ENCODE data around the gene CGN. TPM values are rescaled to one million over a fixed set of nuclear protein-coding genes. Genes with fewer than 3 reads are reported as not detected.

CGN gene
- total RNA-seq, 1 experiment from 2014 or later: 30.9 TPM

DNA sequence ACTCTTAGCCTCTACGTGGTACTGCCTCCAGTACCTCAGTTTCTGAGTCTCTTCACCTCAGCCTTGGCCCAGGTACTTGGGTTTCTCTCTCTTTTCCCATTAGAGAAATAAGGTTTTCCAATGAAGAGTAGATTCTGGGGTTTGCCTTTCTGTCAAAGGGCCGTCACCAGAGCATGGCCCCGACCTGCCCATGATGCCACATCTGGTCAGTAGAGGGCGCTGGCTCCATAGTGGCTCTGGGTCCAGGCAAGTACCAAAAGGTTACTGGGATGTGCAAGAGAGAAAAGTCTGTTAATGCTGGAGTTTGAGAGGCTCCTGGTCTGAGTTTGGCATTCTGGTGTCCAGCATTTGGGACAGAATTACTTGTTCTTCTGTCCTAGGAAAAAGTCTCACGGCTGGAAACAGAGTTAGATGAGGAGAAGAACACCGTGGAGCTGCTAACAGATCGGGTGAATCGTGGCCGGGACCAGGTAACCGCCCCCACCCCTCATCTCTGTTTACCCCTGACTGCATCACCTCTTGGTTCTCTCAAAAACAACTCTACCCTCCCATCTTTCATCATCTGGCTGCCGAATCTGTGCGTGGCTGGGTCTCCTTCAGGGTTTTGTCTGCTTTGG lies 23.6 kb downstream of the CGN start:
- Histone ChIP-seq H4K20me1 (ENCODE audit: control insufficient read depth, insufficient read depth, insufficient read length) (no peaks in the 10 kb centered on the region), H3K4me2 (ENCODE audit: insufficient read depth, insufficient read length, low read length) (no peak overlapping the region), H2BK20ac (ENCODE audit: low read depth, low read length, poor library complexity, severe bottlenecking) (no peak overlapping the region), H3K9ac (ENCODE audit: extremely low read depth, insufficient read length, low read length) (no peak overlapping the region), H3K18ac (ENCODE audit: insufficient read length, low read depth, low read length) (no peak overlapping the region), H3K56ac (ENCODE audit: insufficient read length, low read depth, low read length) (no peak overlapping the region), H4K91ac (ENCODE audit: insufficient read length, low read depth, low read length) (no peak overlapping the region), H3K23me2 (ENCODE audit: insufficient read length, low read depth, low read length, poor library complexity, severe bottlenecking) (no peaks in the 10 kb centered on the region), H2BK120ac (ENCODE audit: low read depth, low read length, poor library complexity, severe bottlenecking) (no peak overlapping the region), H4K5ac (ENCODE audit: insufficient read length, low read depth, low read length) (no peak overlapping the region), H3T11ph (ENCODE audit: low read length) (no peak overlapping the region), H3K9me3 (ENCODE audit: control insufficient read depth, low read depth, low read length) (no peaks in the 10 kb centered on the region), H2BK5ac (ENCODE audit: insufficient read length, low read length) (no peak overlapping the region), H3K4me1 (ENCODE audit: insufficient read depth, low read length) (no peaks in the 10 kb centered on the region), H2AK5ac (ENCODE audit: insufficient read length, low read length) (no peak overlapping the region), H3K27me3 (ENCODE audit: insufficient read depth, low read length) (no peaks in the 10 kb centered on the region), H3K79me1 (ENCODE audit: insufficient read depth, low read depth, low read length, poor library complexity, severe bottlenecking) (no peaks in the 10 kb centered on the region), H2AFZ (ENCODE audit: low read length) (no peak overlapping the region), H3K79me2 (ENCODE audit: insufficient read depth, low read length) (no peaks in the 10 kb centered on the region), H3K4ac (ENCODE audit: low read depth, low read length) (no peak overlapping the region), H2BK15ac (ENCODE audit: low read depth, low read length) (no peak overlapping the region), H4K8ac (replicated peaks; ENCODE audit: insufficient read length, low read depth, low read length) (no peak overlapping the region), H3K23ac (ENCODE audit: insufficient read length, low read depth, low read length) (no peak overlapping the region), H2BK12ac (ENCODE audit: insufficient read length, low read depth, low read length) (no peak overlapping the region), H3K27ac (ENCODE audit: insufficient read length, low read depth, low read length) (no peak overlapping the region), H3K14ac (ENCODE audit: insufficient read depth, low read length) (no peak overlapping the region)
- Mint-ChIP-seq H3K9me3 (no peaks in the 10 kb centered on the region), H3K36me3 (ENCODE audit: insufficient read depth in 1 of 3, low read depth in 3 of 3) (peaks cover 26 to 64% (median 63%) of the 10 kb centered on the region in 3 experiments), H3K4me3 (no peak overlapping the region), H3K4me1 (peaks cover 8% of the 10 kb centered on the region in 2 experiments; a peak in 3 of 4 replicates), H3K27ac (no peak overlapping the region), H3K27me3 (ENCODE audit: low read depth) (no peaks in the 10 kb centered on the region)
- TF ChIP-seq, protein P1, sequence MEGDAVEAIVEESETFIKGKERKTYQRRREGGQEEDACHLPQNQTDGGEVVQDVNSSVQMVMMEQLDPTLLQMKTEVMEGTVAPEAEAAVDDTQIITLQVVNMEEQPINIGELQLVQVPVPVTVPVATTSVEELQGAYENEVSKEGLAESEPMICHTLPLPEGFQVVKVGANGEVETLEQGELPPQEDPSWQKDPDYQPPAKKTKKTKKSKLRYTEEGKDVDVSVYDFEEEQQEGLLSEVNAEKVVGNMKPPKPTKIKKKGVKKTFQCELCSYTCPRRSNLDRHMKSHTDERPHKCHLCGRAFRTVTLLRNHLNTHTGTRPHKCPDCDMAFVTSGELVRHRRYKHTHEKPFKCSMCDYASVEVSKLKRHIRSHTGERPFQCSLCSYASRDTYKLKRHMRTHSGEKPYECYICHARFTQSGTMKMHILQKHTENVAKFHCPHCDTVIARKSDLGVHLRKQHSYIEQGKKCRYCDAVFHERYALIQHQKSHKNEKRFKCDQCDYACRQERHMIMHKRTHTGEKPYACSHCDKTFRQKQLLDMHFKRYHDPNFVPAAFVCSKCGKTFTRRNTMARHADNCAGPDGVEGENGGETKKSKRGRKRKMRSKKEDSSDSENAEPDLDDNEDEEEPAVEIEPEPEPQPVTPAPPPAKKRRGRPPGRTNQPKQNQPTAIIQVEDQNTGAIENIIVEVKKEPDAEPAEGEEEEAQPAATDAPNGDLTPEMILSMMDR (conservative IDR thresholded peaks at IDR 0.05): peak; percentile 92
- peak; percentile 80 for DNase-seq
- no CpG with 5 or more reads among the region's 12 CpGs for WGBS (ENCODE audit: extremely low coverage, insufficient read length, low lambda C conversion rate)
